Kidney epithelial cell (primary cell): Measurements from ENCODE around the gene SV2C. TPM values are rescaled to one million over a fixed set of nuclear protein-coding genes. Genes with fewer than 3 reads are reported as not detected.
A peak's percentile ranks its signal among the peaks of the same experiment; 100 is the strongest.

Source experiments
- DNase-seq: peaks from one replicate; pipeline ENCODE4 v3.0.0-alpha.2; 2010; ENCODE audit warnings: low read depth
- H3K27me3 ChIP-seq: 2 replicates; pipeline ENCODE4 v1.6.0; 2011; ENCODE audit warnings: low read length; ENCODE audit not compliant: control insufficient read depth, insufficient read depth
- H3K36me3 ChIP-seq: 2 replicates; pipeline ENCODE4 v1.5.1; 2011; ENCODE audit warnings: low read length; ENCODE audit not compliant: control insufficient read depth, insufficient read depth
- H3K4me3 ChIP-seq: 2 replicates; pipeline ENCODE4 v1.5.1; 2011; ENCODE audit warnings: low read depth, mild to moderate bottlenecking, control low read depth, low read length
- total RNA-seq: library from RNA; depleted of rRNA; stranded (reverse); fragments of >200 nt; gene quantifications from 2 replicates; pipeline ENCODE4 v1.2.3, GENCODE V29; 2015
- TF ChIP-seq, protein P1 (sequence below): IDR thresholded peaks from 2 replicates; pipeline ENCODE4 v1.5.1; 2011; ENCODE audit warnings: mild to moderate bottlenecking, moderate library complexity, low read length, control low read depth, inconsistent platforms; ENCODE audit not compliant: insufficient read depth, poor library complexity, severe bottlenecking

Gene SV2C
- total RNA-seq, 1 donor from 2014 or later, result 0.04 TPM

DNA sequence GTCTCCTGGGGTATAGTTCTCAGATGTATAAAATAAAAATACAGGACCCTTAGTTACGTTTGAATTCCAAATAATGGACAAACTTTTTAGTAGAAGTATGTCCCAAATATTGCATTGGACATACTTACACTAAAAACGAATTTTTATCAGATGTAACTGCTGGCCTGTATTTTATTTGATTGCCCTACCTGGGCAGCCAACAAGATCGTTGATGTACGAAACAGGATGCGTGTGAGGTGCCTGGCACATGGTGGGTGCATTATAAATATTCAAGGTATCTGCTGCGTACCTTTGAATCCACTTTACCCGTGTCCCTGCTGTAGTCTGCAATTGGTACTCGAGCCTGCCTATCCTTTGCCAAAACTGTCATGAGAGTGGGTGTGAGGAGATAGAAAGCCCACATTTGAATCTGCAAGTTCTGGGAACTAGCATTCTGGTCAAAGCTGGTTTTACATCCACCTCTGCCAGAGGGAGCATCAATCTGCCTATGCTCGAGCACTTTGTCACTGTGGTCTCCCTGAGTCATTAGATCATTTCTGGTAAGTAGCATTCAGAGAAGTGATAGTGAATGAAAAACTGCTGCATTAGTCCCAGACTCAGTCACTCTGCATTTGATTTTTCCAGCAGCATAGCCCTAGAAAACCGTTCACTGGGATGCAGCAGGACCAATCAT is 186.2 kb downstream of the SV2C start:
- H3K36me3 ChIP-seq, result no peaks in the 10 kb centered on the region
- TF ChIP-seq, protein P1, sequence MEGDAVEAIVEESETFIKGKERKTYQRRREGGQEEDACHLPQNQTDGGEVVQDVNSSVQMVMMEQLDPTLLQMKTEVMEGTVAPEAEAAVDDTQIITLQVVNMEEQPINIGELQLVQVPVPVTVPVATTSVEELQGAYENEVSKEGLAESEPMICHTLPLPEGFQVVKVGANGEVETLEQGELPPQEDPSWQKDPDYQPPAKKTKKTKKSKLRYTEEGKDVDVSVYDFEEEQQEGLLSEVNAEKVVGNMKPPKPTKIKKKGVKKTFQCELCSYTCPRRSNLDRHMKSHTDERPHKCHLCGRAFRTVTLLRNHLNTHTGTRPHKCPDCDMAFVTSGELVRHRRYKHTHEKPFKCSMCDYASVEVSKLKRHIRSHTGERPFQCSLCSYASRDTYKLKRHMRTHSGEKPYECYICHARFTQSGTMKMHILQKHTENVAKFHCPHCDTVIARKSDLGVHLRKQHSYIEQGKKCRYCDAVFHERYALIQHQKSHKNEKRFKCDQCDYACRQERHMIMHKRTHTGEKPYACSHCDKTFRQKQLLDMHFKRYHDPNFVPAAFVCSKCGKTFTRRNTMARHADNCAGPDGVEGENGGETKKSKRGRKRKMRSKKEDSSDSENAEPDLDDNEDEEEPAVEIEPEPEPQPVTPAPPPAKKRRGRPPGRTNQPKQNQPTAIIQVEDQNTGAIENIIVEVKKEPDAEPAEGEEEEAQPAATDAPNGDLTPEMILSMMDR, result no peak
- no peaks in the 10 kb centered on the region for H3K27me3 ChIP-seq
- no peak overlapping the region for H3K4me3 ChIP-seq
- no peak for DNase-seq

DNA sequence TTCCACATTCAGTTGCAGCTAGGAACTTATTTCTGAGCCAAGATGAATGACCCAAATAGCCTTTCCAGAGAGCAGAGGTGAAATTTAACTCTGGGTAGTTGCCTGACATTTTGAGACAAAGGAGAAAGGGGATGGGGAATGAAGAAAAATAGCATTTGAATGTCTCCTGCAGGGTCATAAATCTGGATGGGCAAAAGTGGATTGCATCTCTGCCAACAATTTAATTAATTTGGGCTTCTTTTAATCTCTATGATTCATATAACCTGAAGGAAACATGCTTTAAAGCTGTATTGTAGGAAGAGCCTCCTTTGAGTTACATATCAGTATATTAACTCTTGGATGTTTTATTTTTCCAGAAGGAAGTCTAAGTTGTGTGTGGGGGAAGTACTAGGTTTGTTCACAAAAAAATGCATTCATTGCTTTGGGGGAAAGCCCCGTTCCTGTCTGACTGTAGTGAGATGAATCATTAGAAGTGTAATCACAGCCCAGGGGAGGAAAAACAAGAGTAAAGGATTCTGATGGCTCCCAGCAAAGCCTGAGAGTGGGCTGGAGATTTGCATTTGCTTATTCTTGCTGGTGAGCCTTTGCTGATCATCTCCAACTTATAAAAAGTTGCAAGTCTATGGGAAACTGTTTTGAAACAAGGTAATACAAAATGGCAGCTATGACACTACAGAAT is 186.9 kb downstream of the SV2C start:
- H3K36me3 ChIP-seq, result no peaks in the 10 kb centered on the region
- DNase-seq, result peak; percentile 68
- TF ChIP-seq, protein P1, result no peak

DNA sequence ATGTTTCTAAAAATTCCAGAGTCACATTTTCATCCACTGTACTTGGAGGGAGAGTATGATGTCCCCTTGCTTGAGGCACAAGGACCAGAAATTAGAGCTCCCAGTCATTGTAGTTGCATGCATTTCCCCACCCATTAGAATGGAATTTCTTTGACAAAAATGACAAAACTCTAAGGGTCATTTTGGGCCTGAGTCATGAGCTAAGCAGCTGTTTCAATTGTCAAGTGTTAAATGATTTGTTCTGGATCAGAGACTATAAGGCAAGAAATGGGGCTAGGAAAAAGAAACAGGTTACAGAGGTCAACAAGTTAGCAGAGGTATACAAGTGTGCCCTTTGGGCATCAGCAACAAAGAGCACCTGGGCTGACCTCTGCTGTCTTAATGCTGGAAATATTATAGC is 188.7 kb downstream of the SV2C start:
- TF ChIP-seq, protein P1, result no peak
- no peaks in the 10 kb centered on the region for H3K27me3 ChIP-seq
- H3K36me3 ChIP-seq, result no peaks in the 10 kb centered on the region
- no peak for DNase-seq
- H3K4me3 ChIP-seq, result no peak overlapping the region

More for the DNA sequence above, 186.9 kb downstream of the SV2C start:
- Histone ChIP-seq H3K27me3 (no peaks in the 10 kb centered on the region), H3K4me3 (no peak overlapping the region)

DNA sequence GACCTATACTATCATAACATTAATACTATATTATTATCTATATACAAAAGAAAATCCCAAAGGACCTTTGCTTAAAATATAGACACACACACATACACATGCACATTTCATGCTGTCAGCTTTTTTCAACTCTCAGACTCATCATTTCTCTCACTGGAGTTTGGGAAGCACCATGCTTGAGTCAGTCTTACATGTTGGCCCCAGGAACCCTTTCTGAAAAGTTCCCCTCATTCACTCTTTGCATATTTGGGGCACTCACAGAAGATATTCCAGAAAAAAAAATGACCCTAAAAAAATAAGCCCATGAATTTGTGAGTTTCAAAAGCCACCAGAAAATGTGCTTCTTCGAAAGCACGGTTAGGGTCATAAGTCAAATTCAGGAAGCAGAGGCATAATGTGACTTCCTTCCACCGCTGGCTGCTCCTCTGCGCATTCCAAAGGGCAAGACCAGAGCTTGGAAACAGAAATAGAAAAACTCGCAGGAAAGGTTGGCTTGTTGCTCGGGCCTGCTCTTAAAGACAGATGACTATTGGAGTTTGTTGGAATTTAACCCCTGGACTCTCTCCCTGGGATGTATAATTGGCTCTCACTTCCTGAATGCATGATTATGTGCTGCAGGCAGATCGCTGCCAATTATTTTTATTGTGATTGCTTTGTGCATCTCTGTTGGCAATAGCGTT is 190.2 kb downstream of the SV2C start:
- no peaks in the 10 kb centered on the region for H3K36me3 ChIP-seq
- TF ChIP-seq, protein P1, result no peak
- no peak for DNase-seq
- no peak overlapping the region for H3K4me3 ChIP-seq
- H3K27me3 ChIP-seq, result no peaks in the 10 kb centered on the region

DNA sequence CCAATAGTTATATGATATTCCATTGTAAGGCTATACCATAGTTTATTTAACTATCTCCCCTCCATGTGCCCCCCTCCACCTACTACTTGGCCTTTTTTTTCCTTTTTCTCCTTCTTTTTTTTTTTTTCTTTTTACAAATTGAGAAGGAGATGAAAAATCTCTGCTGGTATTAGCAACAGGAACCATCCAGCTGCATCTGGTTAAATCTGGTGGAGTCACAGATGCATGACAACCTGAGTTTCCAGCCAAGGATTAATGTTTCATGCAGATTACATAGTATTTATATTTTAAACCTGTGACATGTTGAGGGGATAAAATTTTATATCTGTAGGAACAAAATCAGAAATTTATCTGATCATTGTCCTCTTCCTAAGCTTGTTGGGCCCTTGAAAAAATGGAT is 191.4 kb downstream of the SV2C start:
- no peak overlapping the region for H3K4me3 ChIP-seq
- H3K36me3 ChIP-seq, result no peaks in the 10 kb centered on the region
- no peak for DNase-seq
- TF ChIP-seq, protein P1, result no peak
- H3K27me3 ChIP-seq, result no peaks in the 10 kb centered on the region
